ENCODE data around the gene GNGT1.
"Not testable (repeated sequence)": the region's sequence is repeated elsewhere in the genome, so short reads cannot be mapped to it uniquely, and the experiment has no call there.

- TF ChIP-seq SREBF2 (IDR thresholded peaks at IDR 0.05); CTCF (IDR thresholded peaks at IDR 0.05); EP300 (IDR thresholded peaks at IDR 0.05); ZNF302 (CRISPR knock-in tag; IDR thresholded peaks at IDR 0.05); HOXA7 (CRISPR knock-in tag; IDR thresholded peaks at IDR 0.05); PBX3 (IDR thresholded peaks at IDR 0.05); KDM1A (IDR thresholded peaks at IDR 0.05; ENCODE audit: low read depth); FOSB (CRISPR knock-in tag; IDR thresholded peaks at IDR 0.05); POLR2A (IDR thresholded peaks at IDR 0.05; ENCODE audit: low read length); NR3C1 (IDR thresholded peaks at IDR 0.05); HOXB5 (CRISPR knock-in tag; IDR thresholded peaks at IDR 0.05); RCOR1 (IDR thresholded peaks at IDR 0.05; ENCODE audit: low read depth, low read length): not testable (repeated sequence)
Observed at GRCh38 chr7:93911242-93911641, 4.9 kb downstream of the GNGT1 start.

All from A549 (cell line).